HepG2 (cell line): Measurements from ENCODE around the gene PATL1. TPM values are rescaled to one million over a fixed set of nuclear protein-coding genes. Genes with fewer than 3 reads are reported as not detected.

Experiments
- DNMT1 ChIP-seq: sonication (generic); formaldehyde crosslinking; IDR thresholded peaks from 2 replicates; pipeline ENCODE4 v1.5.1; 2020; ENCODE audit warnings: mild to moderate bottlenecking, missing genetic modification reagents
- GFI1 ChIP-seq: sonication (generic); formaldehyde crosslinking; IDR thresholded peaks from 2 replicates; pipeline ENCODE4 v1.5.0; 2020; ENCODE audit warnings: missing genetic modification reagents, mild to moderate bottlenecking, borderline replicate concordance
- HES4 ChIP-seq: sonication (generic); formaldehyde crosslinking; IDR thresholded peaks from 2 replicates; pipeline ENCODE4 v1.9.0; 2021; ENCODE audit warnings: mild to moderate bottlenecking, missing genetic modification reagents, borderline replicate concordance
- KMT2A ChIP-seq: sonication (generic); formaldehyde crosslinking; IDR thresholded peaks from 2 replicates; pipeline ENCODE4 v1.4.0; 2020; ENCODE audit warnings: missing genetic modification reagents
- NFAT5 ChIP-seq: sonication (generic); formaldehyde crosslinking; IDR thresholded peaks from 2 replicates; pipeline ENCODE4 v1.4.0; 2020; ENCODE audit warnings: missing genetic modification reagents
- SALL1 ChIP-seq: sonication (generic); formaldehyde crosslinking; IDR thresholded peaks from 2 replicates; pipeline ENCODE4 v1.8.0; 2022; ENCODE audit warnings: mild to moderate bottlenecking, missing genetic modification reagents
- ZBTB7A ChIP-seq: sonication (generic); formaldehyde crosslinking; IDR thresholded peaks from 2 replicates; pipeline ENCODE4 v1.8.0; 2022; ENCODE audit warnings: mild to moderate bottlenecking, missing genetic modification reagents
- ZNF17 ChIP-seq: sonication (generic); formaldehyde crosslinking; IDR thresholded peaks from 2 replicates; pipeline ENCODE4 v1.5.0; 2020; ENCODE audit warnings: mild to moderate bottlenecking, missing genetic modification reagents
- ZNF446 ChIP-seq: sonication (generic); formaldehyde crosslinking; IDR thresholded peaks from 2 replicates; pipeline ENCODE4 v1.5.0; 2020; ENCODE audit warnings: mild to moderate bottlenecking, missing genetic modification reagents
- ZNF605 ChIP-seq: sonication (generic); formaldehyde crosslinking; IDR thresholded peaks from 2 replicates; pipeline ENCODE4 v1.8.0; 2022; ENCODE audit warnings: mild to moderate bottlenecking, missing genetic modification reagents
- ZNF687 ChIP-seq: sonication (generic); formaldehyde crosslinking; IDR thresholded peaks from 2 replicates; pipeline ENCODE4 v1.5.1; 2020; ENCODE audit warnings: mild to moderate bottlenecking, missing genetic modification reagents, moderate library complexity
- ZNF737 ChIP-seq: sonication (generic); formaldehyde crosslinking; IDR thresholded peaks from 2 replicates; pipeline ENCODE4 v1.5.0; 2020; ENCODE audit warnings: missing genetic modification reagents, mild to moderate bottlenecking, borderline replicate concordance
- ZNF792 ChIP-seq: IDR thresholded peaks from 2 replicates; pipeline ENCODE4 v1.6.1; 2016
- polyA plus RNA-seq, 8 experiments: library from polyadenylated mRNA; depleted of rRNA in 3 of 8; stranded (reverse) in 7 of 8; unstranded in 1 of 8; fragments of >200 nt; fragmentation: Illumina TruSeq in 4 of 8; extraction: Trizol in 4 of 8; gene quantifications; 2 replicates each; pipeline versions ENCODE4 v1.2.1 to v1.2.3, GENCODE V29; 2011 to 2016; ENCODE audit warnings: low read depth in 4 of 8, missing spikeins in 1 of 8, mixed read lengths in 1 of 8; ENCODE audit not compliant: insufficient read depth in 1 of 8
- total RNA-seq, 5 experiments: library from RNA; depleted of rRNA; stranded (reverse); fragments of >200 nt; fragmentation: Illumina TruSeq; extraction: Trizol; gene quantifications; 2 replicates each; pipeline ENCODE4 v1.2.3, GENCODE V29; 2016; ENCODE audit warnings: low read depth in 1 of 5
- TF ChIP-seq, protein P1 (sequence below): sonication (generic); formaldehyde crosslinking; IDR thresholded peaks from 2 replicates; pipeline ENCODE4 v1.4.0; 2020; ENCODE audit warnings: missing genetic modification reagents, mild to moderate bottlenecking, borderline replicate concordance
- TF ChIP-seq, protein P2 (sequence below): sonication (generic); formaldehyde crosslinking; IDR thresholded peaks from 2 replicates; pipeline ENCODE4 v1.5.0; 2020; ENCODE audit warnings: missing genetic modification reagents
- TF ChIP-seq, protein P3 (sequence below): sonication (generic); formaldehyde crosslinking; IDR thresholded peaks from 2 replicates; pipeline ENCODE4 v1.4.0; 2020; ENCODE audit warnings: missing genetic modification reagents

The PATL1 gene
- total and polyA plus RNA-seq, 2 of the 13 experiments (the other 11 are each of a cell fraction or from before 2014, with no cell fraction given): 12.9 to 26.8 TPM

DNA sequence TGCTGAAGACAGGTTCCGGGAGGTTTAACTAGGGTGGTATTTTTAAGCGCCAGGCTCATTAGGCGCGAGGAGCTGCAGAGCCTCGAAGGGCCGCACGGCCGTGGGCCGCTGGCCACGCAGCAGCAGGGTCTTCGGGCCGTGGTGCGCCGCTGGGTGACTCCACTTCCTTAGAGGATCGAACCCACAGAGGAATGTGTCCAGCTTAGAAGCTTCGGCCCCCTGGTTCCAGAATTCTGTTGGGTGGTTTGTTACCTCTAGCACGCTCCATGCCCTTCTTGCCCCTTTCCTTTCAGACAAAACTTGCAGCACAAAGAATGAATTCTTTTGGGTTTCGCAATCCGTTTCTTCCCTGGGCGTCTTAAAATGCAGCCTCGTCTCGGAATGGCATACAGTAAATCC lies 773 bp upstream of the PATL1 start (continued):
- TF ChIP-seq, protein P1, sequence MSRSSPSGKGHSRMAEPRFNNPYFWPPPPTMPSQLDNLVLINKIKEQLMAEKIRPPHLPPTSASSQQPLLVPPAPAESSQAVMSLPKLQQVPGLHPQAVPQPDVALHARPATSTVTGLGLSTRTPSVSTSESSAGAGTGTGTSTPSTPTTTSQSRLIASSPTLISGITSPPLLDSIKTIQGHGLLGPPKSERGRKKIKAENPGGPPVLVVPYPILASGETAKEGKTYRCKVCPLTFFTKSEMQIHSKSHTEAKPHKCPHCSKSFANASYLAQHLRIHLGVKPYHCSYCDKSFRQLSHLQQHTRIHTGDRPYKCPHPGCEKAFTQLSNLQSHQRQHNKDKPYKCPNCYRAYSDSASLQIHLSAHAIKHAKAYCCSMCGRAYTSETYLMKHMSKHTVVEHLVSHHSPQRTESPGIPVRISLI (CRISPR knock-in tag): peak; percentile 32; the same call in 1 of the 2 replicates
- TF ChIP-seq ZNF792 (CRISPR knock-in tag) (0 out of 2 replicates have a peak, but pooled peaks have one; percentile 3), GFI1 (peak; percentile 70; the same call in 1 of the 2 replicates), NFAT5 (CRISPR knock-in tag) (0 out of 2 replicates have a peak, but pooled peaks have one; percentile 12), HES4 (CRISPR knock-in tag) (peak; percentile 46; the same call in 1 of the 2 replicates), ZBTB7A (0 out of 2 replicates have a peak, but pooled peaks have one; percentile 41), ZNF737 (peak; percentile 69; the same call in 1 of the 2 replicates), DNMT1 (CRISPR knock-in tag) (no peak), ZNF605 (CRISPR knock-in tag) (peak; percentile 60), ZNF687 (peak; percentile 89), SALL1 (0 out of 2 replicates have a peak, but pooled peaks have one; percentile 29), KMT2A (CRISPR knock-in tag) (no peak), ZNF17 (CRISPR knock-in tag) (peak; percentile 89; the same call in 1 of the 2 replicates), ZNF446 (CRISPR knock-in tag) (0 out of 2 replicates have a peak, but pooled peaks have one; percentile 26)
- TF ChIP-seq, protein P2, sequence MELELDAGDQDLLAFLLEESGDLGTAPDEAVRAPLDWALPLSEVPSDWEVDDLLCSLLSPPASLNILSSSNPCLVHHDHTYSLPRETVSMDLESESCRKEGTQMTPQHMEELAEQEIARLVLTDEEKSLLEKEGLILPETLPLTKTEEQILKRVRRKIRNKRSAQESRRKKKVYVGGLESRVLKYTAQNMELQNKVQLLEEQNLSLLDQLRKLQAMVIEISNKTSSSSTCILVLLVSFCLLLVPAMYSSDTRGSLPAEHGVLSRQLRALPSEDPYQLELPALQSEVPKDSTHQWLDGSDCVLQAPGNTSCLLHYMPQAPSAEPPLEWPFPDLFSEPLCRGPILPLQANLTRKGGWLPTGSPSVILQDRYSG (CRISPR knock-in tag): 0 out of 2 replicates have a peak, but pooled peaks have one; percentile 14
- TF ChIP-seq, protein P3, sequence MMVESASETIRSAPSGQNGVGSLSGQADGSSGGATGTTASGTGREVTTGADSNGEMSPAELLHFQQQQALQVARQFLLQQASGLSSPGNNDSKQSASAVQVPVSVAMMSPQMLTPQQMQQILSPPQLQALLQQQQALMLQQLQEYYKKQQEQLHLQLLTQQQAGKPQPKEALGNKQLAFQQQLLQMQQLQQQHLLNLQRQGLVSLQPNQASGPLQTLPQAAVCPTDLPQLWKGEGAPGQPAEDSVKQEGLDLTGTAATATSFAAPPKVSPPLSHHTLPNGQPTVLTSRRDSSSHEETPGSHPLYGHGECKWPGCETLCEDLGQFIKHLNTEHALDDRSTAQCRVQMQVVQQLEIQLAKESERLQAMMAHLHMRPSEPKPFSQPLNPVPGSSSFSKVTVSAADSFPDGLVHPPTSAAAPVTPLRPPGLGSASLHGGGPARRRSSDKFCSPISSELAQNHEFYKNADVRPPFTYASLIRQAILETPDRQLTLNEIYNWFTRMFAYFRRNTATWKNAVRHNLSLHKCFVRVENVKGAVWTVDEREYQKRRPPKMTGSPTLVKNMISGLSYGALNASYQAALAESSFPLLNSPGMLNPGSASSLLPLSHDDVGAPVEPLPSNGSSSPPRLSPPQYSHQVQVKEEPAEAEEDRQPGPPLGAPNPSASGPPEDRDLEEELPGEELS (CRISPR knock-in tag): 0 out of 2 replicates have a peak, but pooled peaks have one; percentile 0
